ENCODE data around the gene LTBP1. TPM values are rescaled to one million over a fixed set of nuclear protein-coding genes. Genes with fewer than 3 reads are reported as not detected.

LTBP1 gene
- total RNA-seq, 1 experiment from 2014 or later, result 28.5 TPM

GRCh38 chr2:33425161-33425560 lies 478.4 kb downstream of the LTBP1 start:
- no peak for TF ChIP-seq CTCF (conservative IDR thresholded peaks at IDR 0.05)
- Histone ChIP-seq H3K9ac (ENCODE audit: extremely low read depth, insufficient read length, low read length) (no peak overlapping the region), H3K23ac (ENCODE audit: insufficient read length, low read depth, low read length) (no peak overlapping the region), H2BK15ac (ENCODE audit: low read depth, low read length) (no peak overlapping the region), H3K18ac (ENCODE audit: insufficient read length, low read depth, low read length) (no peak overlapping the region), H3K23me2 (ENCODE audit: insufficient read length, low read depth, low read length, poor library complexity, severe bottlenecking) (no peaks in the 10 kb centered on the region), H3K79me2 (ENCODE audit: insufficient read depth, low read length) (no peaks in the 10 kb centered on the region), H3K14ac (ENCODE audit: insufficient read depth, low read length) (no peak overlapping the region), H4K8ac (replicated peaks; ENCODE audit: insufficient read length, low read depth, low read length) (no peak overlapping the region), H3K27me3 (ENCODE audit: insufficient read depth, low read length) (no peaks in the 10 kb centered on the region), H3K79me1 (ENCODE audit: insufficient read depth, low read depth, low read length, poor library complexity, severe bottlenecking) (no peaks in the 10 kb centered on the region), H2AK5ac (ENCODE audit: insufficient read length, low read length) (no peak overlapping the region), H3K4me2 (ENCODE audit: insufficient read depth, insufficient read length, low read length) (no peak overlapping the region), H3K4me1 (ENCODE audit: insufficient read depth, low read length) (no peaks in the 10 kb centered on the region), H2BK12ac (ENCODE audit: insufficient read length, low read depth, low read length) (no peak overlapping the region), H2BK20ac (ENCODE audit: low read depth, low read length, poor library complexity, severe bottlenecking) (no peak overlapping the region), H2BK5ac (ENCODE audit: insufficient read length, low read length) (no peak overlapping the region), H2AFZ (ENCODE audit: low read length) (no peak overlapping the region), H3K4ac (ENCODE audit: low read depth, low read length) (no peak overlapping the region), H4K5ac (ENCODE audit: insufficient read length, low read depth, low read length) (no peak overlapping the region), H2BK120ac (ENCODE audit: low read depth, low read length, poor library complexity, severe bottlenecking) (no peak overlapping the region), H4K91ac (ENCODE audit: insufficient read length, low read depth, low read length) (no peak overlapping the region), H3K27ac (ENCODE audit: insufficient read length, low read depth, low read length) (no peak overlapping the region), H3K9me3 (ENCODE audit: control insufficient read depth, low read depth, low read length) (no peaks in the 10 kb centered on the region), H3K56ac (ENCODE audit: insufficient read length, low read depth, low read length) (no peak overlapping the region), H3T11ph (ENCODE audit: low read length) (no peak overlapping the region), H4K20me1 (ENCODE audit: control insufficient read depth, insufficient read depth, insufficient read length) (no peaks in the 10 kb centered on the region)
- no peak overlapping the region for H3K27ac Mint-ChIP-seq
- peaks cover 5 to 8% of the 10 kb centered on the region in 2 experiments; a peak in 3 of 5 replicates for H3K9me3 Mint-ChIP-seq
- H3K4me1 Mint-ChIP-seq, result no peaks in the 10 kb centered on the region
- peaks cover 0 to 9% (median 0%) of the 10 kb centered on the region in 3 experiments; a peak in 4 of 7 replicates for H3K36me3 Mint-ChIP-seq (ENCODE audit: insufficient read depth in 1 of 3, low read depth in 3 of 3)
- H3K4me3 Mint-ChIP-seq, result no peak overlapping the region
- DNase-seq, result no peak
- no CpG with 5 or more reads among the region's 1 CpG for WGBS (ENCODE audit: extremely low coverage, insufficient read length, low lambda C conversion rate)
- no peaks in the 10 kb centered on the region for H3K27me3 Mint-ChIP-seq (ENCODE audit: low read depth)
